Measurements from ENCODE around the gene WDTC1.

WDTC1 gene

DNA sequence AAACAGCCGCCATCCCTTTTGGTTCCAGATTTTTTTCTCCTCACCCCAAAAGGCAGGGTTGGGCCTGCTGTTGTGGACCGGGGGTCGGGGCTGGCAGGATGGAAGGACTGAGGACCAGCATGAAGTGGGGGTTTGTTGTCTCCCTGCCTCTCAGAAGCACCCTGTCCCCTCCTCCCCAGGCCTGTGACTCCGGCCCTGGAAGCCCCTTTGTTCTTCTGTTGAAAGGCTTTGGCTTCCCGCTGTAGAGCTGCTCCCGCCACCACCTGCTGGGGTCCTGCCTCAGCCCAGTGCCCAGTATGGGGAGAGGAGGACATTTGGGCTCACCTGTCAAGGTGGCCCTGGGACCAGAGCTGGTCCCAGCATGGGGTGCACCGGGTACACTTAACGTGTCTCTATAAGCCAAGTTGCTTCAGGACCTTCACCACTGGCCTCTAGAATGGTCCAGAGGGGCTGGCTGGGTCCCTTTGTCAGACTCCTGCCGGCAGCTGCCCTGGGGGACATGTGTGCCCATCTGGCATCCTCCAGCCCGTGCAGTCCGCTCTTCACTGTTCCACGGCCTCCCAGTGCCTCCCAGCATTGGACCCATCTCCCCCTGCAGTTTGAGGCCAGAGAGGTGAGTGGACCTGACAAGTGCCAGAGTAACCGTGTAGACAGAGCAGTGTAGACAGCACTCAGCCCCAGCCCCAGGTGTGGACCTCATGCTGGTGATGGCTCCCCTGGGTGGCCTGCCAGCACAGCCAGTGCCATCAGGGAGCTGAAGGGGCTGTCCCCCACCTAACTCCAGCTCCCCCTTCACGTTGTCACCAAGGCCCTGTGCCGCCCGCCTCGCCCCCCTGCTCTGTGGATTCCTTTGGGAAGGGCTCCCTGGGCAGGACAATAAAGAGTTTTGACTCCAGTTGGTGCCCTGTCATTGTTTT lies 101.3 kb downstream of the WDTC1 start:
- no peak for DNase-seq (ENCODE audit: low spot score)

GRCh38 chr1:27336756-27337155 lies 102.3 kb downstream of the WDTC1 start:
- DNase-seq (ENCODE audit: low spot score), result no peak

DNA sequence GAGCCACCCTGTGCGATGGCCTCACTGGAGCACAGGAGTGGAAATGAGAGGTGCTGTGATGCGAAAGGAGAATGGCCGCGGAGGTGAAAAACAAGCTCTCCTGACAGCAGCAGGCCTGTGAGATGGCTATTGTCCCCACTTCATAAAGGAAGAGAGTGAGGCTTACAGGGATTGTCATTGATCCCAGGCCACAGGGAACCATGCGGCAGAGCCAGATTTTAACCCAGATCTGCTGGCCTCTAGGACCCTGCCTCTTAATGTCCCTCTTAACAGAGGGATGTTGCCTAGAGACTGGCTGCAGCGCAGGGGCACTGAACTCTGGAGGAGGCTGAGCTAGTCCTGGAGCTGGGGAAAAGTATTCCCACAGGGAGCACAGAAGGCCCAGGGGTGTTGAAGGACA lies 104.3 kb downstream of the WDTC1 start:
- no peak for DNase-seq (ENCODE audit: low spot score)

DNA sequence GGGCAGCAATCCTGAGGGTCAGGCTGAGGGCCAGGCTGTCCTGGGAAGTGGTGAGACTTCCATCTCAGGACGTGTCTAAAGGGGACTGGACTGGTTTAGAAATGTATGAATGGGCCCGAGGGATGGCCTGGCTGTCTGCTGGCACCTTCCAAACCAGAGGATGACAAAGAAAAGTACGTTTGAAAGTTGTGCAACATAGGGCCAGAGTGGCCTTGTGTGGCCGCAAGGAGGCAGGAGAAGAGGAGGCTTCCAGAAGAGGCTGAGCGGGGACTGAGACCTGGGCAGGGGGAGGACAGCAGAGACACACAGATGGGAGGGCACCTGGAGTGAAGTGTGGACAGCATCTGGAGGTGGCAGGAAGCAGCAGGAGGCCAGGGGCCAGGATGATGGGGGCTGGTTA lies 104.8 kb downstream of the WDTC1 start:
- DNase-seq (ENCODE audit: low spot score), result no peak

GRCh38 chr1:27341525-27342252 lies 107.3 kb downstream of the WDTC1 start, which contains the start of gene SYTL1:
TSS of gene SYTL1 (plus strand) at chr1:27342022. CDS start at chr1:27345335, 3,313 bp downstream.
- peak; percentile 78 for DNase-seq (ENCODE audit: low spot score)

GRCh38 chr1:27342391-27342777 lies 108.0 kb downstream of the WDTC1 start:
- no peak for DNase-seq (ENCODE audit: low spot score)

- no peak for DNase-seq (ENCODE audit: low spot score)
Measured at GRCh38 chr1:27342778-27343638, 108.6 kb downstream of the WDTC1 start.

DNA sequence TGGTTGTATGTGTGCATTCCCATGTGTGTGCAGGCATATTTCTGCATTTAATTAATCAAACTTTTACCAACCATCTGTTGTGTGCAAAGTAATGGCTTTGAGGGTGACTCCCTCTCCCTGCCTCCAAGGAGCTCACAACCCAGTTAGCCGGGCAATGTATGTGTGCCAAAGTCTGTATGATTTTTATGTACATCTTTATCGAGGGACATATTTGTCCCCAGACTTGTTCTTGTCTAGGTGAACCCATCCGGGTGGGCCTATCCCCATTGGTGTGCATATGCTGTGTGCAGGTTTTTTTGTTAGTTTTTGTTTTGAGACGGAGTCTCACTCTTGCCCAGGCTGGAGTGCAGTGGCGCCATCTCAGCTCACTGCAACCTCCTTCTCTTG lies 109.2 kb downstream of the WDTC1 start:
- no peak for DNase-seq (ENCODE audit: low spot score)

DNA sequence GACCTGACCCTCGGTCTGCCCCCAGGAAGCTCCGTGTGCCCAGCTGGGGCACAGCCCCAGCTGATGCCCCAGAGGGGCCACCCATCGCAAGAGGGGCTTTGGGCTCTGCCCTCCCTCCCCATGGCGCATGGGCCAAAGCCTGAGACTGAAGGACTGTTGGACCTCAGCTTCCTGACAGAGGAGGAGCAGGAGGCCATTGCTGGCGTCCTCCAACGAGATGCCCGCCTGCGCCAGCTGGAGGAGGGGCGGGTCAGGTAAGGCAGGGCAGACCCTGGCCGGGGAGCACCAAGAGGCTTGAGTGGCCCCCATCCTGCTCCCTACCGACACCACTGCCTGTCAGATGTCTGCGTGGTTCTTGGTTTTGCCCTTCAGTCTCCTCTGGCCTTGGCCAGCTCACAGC lies 110.8 kb downstream of the WDTC1 start:
- no peak for DNase-seq (ENCODE audit: low spot score)

DNA sequence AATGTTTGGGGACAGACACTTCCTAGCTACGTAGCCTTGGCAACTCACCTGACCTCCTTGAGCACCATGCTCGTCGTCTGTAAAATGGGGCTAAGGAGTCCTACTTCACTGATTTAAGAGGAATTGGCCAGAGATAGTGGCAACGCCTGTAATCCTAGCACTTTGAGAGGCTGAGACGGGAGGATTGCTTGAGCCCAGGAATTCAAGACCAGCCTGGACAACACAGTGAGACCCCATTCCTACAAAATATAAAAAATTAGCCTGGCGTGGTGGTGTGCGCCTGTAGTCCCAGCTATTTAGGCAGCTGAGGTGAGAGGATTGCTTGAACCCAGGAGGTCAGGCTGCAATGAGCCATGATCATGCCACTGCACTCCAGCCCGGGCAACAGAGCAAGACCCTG lies 111.9 kb downstream of the WDTC1 start:
- DNase-seq (ENCODE audit: low spot score), result no peak

- DNase-seq (ENCODE audit: low spot score), result no peak
Measured at GRCh38 chr1:27346991-27347624, 112.7 kb downstream of the WDTC1 start.

DNA sequence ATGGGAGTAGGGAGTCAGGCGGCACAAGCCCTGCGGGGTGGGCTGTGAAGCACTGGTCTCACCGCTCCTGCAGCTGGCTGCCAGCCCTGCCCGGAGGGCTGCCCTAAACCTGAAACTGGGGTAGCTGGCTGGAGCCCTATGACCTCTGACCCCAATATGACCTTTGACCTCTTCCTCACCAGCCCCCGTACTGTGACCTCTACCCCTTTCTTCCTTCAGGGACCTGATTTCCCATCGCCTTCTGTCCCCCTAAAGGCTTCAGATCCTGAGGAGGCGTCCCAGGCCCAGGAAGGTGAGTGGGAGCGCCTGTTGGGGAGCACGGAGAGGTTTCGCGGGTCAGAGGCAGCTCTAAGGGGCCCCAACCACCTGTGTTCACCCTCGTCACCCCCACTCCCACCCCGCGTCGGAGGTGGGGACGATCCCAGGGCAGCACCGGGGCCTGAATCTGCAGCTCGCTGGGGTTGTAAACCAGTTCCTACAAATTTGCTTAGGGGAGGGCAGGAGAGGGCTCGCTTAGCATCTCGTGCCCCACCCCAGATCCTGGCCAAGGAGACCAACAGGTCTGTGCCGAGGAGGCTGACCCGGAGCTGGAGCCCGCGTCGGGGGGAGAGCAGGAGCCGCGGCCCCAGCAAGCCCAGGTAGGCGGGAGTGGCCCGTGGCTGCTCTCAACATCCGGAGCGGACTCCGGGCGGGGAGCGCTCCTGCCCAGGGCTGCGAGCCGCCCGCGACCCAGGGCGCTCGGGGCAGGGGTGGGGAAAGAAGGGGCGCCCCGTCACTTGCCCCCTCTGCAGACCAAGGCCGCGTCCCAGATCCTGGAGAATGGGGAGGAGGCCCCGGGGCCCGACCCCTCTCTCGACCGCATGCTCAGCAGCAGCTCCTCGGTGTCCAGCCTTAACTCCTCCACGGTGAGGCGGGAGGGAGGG lies 114.7 kb downstream of the WDTC1 start:
- DNase-seq (ENCODE audit: low spot score), result peak; percentile 82

DNA sequence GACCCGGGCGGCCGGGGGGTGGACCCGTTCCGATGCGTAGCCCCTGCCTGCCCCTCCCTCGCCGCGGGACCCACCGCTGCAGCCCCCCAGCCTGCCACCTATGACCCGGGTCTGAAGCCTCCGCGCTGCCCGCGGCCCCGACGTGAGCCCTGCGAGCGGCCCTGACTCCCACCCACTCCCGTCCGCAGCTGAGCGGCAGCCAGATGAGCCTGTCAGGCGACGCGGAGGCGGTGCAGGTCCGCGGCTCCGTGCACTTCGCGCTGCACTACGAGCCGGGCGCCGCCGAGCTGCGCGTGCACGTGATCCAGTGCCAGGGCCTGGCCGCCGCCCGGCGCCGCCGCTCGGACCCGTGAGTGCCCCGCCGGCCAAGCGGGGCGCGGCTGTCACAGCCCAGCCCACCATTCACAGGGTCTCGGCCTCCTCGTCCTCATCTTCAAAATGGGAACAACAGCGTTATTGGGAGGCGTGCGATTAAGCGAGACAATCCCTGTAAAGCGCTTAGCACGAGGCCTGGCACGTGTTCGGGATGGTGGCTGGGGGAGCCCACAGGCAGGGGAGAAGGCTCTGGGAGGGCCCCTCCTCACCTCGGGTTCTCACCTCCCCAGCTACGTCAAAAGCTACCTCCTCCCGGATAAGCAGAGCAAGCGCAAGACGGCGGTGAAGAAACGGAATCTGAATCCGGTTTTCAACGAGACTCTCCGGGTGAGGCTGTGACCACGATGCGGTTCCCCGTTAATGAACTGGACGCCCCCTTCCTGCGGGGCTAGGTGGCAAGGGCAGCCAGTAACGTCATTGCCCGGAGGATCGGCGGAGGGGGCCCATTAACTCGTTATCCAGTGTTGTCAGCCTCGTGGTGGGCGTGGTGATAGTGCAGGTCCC lies 115.6 kb downstream of the WDTC1 start:
- DNase-seq (ENCODE audit: low spot score), result peak; percentile 88

GRCh38 chr1:27350663-27351540 lies 116.5 kb downstream of the WDTC1 start:
- peak; percentile 96 for DNase-seq (ENCODE audit: low spot score)

- DNase-seq (ENCODE audit: low spot score), result no peak
Measured at GRCh38 chr1:27351541-27352107, 117.2 kb downstream of the WDTC1 start.

DNA sequence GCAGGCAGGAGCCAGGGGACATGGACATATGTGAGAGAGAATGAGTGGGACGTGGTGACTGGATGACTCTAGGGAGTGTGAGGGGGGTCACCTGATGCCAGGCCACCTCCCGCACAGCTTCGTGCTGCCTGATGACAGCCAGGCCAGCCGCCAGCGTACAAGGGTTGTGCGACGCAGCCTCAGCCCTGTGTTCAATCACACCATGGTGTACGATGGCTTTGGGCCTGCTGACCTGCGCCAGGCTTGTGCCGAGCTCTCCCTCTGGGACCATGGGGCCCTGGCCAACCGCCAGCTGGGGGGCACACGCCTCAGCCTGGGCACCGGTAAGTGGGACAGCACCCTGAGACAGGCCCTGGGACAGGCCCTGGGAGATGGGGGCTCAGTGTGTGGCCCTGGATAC lies 118.7 kb downstream of the WDTC1 start:
- no peak for DNase-seq (ENCODE audit: low spot score)

GRCh38 chr1:27353629-27354028 lies 119.2 kb downstream of the WDTC1 start:
- DNase-seq (ENCODE audit: low spot score), result no peak

- no peak for DNase-seq (ENCODE audit: low spot score)
Measured at GRCh38 chr1:27355683-27356082, 121.3 kb downstream of the WDTC1 start.

All from ecto neural progenitor cell (in vitro differentiated cells).